Measurements from ENCODE around the gene RNPS1.

- TF ChIP-seq CTCF (IDR thresholded peaks at IDR 0.05) (no peak), POLR2A (IDR thresholded peaks at IDR 0.05) (no peak)
These were observed 51.6 kb downstream of the RNPS1 start for GRCh38 chr16:2216330-2216729.

Data from prostate gland (tissue), 2 donors.